DMS153 treated with DMSO at 0.1 percent for 48 hours (cell line): ENCODE measurements around the gene CRYGS.
"Not testable (repeated sequence)": the region's sequence is repeated elsewhere in the genome, so short reads cannot be mapped to it uniquely, and the experiment has no call there.

ENCODE experiments used
- DNase-seq: peaks from one replicate; lab custom pipeline; 2025; ENCODE audit not compliant: unreplicated experiment; lab: John Stamatoyannopoulos, UW

CRYGS gene

GRCh38 chr3:186520431-186520830, 23.7 kb downstream of the CRYGS start:
- DNase-seq = no peak

GRCh38 chr3:186519021-186519658, 25.0 kb downstream of the CRYGS start:
- DNase-seq = no peak

DNA sequence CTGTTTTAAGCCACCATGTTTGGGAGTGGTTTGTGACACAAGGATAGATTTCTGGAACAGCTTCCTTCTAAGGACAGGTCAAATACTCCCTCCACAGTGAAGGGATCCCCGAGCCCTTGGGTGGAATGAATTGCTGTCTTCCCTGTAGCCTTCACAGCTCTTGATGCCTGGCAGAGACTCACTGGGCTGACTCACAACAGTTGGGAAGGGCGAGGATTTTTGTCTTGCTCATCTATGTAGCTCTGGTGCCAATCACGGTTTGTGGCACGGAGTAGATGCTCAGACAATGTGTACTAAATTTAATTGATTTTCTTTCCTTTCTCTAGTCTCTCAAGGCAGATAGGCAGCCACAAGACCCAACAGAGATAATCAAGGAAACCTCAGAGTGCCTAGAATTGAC, 27.0 kb downstream of the CRYGS start:
- DNase-seq = no peak

- DNase-seq = no peak
Observed at GRCh38 chr3:186516646-186517045, 27.5 kb downstream of the CRYGS start.

DNA sequence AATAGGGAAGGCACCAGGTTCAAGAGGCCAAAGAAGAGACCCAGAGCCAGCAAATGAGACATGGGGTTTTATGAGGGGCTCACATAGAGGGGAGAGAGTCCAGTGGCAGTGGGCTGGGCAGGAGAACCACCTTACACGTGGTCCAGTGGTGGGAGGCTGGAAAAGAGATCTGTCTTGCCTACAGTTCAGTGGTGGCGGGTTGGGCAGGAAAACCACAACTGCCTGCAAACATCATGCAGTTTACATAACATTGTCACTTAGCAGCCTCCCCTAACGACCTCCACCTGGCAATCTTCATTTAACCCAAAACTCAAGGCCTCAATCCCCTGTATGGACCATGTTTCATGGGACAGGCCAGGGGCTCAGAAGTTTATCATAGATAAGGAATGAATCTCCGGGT, 29.1 kb downstream of the CRYGS start:
- DNase-seq = no peak

DNA sequence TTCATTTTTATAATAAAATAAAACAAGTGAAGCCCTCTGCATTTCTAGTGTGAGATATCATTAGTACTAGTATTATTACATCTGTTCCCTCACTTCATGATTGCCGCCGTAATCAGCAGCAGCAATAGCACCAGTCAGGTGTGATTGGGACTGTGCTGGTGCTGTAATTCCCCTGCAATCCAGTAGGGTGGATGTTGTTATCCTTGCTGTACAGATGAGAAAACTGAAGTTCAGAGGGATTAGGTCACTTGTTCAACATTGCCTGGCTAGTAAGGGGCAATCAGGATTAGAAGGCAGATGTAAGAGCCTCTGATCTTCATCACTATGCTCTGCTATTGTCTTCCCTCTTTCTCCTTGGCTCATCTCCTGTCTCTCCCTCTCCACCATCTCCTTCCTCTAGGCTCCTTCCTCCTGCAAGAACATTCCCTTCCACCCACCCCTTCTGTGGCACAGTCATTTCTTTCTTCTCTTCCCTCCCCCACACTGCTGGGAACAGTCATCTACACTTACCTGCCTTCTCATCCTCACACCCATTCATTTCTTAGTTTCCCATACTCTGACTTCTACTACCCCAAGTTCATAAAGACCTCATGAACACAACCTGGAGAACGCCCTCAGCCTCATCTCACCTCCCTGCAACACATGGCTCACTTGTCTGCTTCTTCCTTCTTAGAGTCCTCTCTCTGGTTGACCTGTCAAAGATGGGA, 29.7 kb downstream of the CRYGS start:
- no peak for DNase-seq

GRCh38 chr3:186513386-186513785, 30.8 kb downstream of the CRYGS start:
- DNase-seq = no peak

GRCh38 chr3:186512570-186513302, 31.4 kb downstream of the CRYGS start:
- DNase-seq = no peak

- no peak for DNase-seq
Observed at GRCh38 chr3:186511702-186512101, 32.5 kb downstream of the CRYGS start.

- no peak for DNase-seq
Observed at GRCh38 chr3:186511245-186511644, 32.9 kb downstream of the CRYGS start.

DNA sequence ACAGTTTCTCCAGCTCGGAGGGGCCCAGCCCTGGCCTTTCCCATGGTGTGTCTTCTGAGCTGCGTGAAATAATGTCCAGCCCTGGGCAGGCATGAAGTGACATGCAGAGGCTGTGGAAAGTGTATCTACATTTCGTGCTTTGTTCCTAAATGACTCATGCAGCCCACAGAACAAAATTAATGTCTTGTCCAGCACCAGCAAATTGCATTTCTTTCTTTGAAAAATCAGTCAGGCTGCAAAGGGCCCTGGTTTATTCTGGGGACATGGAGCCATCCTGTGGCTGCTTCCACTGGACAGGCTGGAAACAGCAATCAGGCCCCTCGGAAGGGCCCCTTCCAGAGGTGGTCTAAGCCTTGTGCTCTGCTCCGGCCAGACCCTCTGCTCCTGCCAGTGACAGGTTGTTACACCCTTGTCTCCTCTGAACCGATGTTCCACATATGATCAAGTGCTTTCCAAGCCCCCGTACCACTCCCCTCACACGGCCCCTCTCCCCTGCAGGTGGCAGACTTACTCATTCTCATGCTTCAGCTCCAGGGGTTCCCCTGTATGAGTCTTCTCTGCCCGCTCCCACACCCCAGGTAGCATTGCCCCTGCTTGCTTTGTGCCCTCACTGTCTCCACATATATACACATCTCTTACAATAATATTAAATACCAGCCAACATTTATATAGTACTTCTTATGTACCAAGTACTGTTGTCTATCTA, 33.7 kb downstream of the CRYGS start:
- no peak for DNase-seq

- DNase-seq = peak; percentile 26
Observed at GRCh38 chr3:186509423-186509822, 34.8 kb downstream of the CRYGS start.

DNA sequence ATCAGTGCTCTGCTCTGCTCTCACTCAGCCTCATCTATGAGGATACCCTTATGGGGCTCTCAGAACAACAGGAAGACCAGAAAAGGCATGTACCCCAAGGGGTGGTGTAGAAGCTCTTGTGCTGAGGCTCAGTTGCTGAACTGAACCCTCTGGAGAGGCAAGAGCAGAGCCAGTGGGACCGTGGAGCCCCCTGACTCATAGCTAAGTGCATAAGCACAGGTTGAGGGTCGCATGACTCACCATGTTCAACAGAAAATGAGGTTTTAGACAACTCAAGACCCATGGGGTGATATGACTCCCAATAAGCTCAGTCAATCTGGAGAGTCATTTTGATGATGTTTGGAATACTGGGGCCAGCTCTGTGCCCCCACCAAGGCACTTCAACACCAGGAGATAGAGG, 37.3 kb downstream of the CRYGS start:
- DNase-seq = no peak

- no peak for DNase-seq
Observed at GRCh38 chr3:186506191-186506739, 37.9 kb downstream of the CRYGS start.

GRCh38 chr3:186502966-186503712, 41.0 kb downstream of the CRYGS start:
- no peak for DNase-seq

GRCh38 chr3:186502138-186502948, 41.8 kb downstream of the CRYGS start:
- no peak for DNase-seq

GRCh38 chr3:186499949-186500348, 44.2 kb downstream of the CRYGS start:
- DNase-seq = not testable (repeated sequence)

DNA sequence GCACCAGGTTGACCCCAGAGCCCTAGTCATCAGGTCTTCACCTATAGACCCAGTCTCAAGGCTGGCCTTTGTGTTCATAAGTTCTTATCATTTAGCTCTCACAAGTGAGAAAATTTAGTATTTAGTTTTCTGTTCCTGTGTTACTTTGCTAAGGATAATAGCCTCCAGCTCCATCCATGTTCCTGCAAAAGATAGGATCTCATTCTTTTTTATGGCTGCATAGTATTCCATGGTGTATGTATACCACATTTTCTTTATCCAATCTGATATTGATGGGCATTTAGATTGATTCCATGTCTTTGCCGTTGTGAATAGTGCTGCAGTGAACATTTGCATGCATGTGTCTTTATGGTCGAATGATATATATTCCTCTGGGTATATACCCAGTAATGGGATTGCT, 46.2 kb downstream of the CRYGS start:
- DNase-seq = not testable (repeated sequence)

DNA sequence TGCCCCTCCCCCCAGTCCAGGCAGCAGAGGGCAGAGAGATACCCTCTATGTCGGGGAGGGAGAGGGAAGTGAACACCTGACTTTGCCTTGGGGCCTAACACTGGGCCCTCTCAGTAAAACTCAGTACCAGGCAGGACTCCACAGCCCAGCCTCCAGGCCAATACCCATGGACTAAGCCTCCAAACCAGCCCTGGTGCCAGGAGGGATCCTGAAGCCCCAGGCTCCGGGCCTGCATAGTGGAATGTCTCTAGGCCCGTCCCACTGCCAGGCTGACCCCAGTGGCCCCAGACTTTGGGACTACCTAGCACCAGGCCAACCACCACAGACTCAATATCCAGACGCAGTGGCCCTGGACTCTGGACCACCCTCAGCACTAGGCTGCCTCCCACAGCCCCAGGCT, 46.6 kb downstream of the CRYGS start:
- no peak for DNase-seq

- DNase-seq = no peak
Observed at GRCh38 chr3:186496635-186497034, 47.5 kb downstream of the CRYGS start.
